GM19351 (cell line): ENCODE measurements around the gene PADI4.

Experiments
- ATAC-seq: cut with Tn5 transposase; IDR thresholded peaks from one replicate; pipeline ENCODE4 v1.9.1; 2021; ENCODE audit warnings: mild to moderate bottlenecking, moderate library complexity; ENCODE audit not compliant: unreplicated experiment

PADI4 gene

GRCh38 chr1:17347769-17348592 lies 40.0 kb downstream of the PADI4 start:
- ATAC-seq: no peak

GRCh38 chr1:17348593-17349234 lies 40.7 kb downstream of the PADI4 start:
- ATAC-seq: peak; percentile 79

GRCh38 chr1:17350083-17350482 lies 42.1 kb downstream of the PADI4 start:
- ATAC-seq: no peak

GRCh38 chr1:17350928-17351446 lies 43.0 kb downstream of the PADI4 start:
- no peak for ATAC-seq

- ATAC-seq: no peak
These were observed 43.8 kb downstream of the PADI4 start for GRCh38 chr1:17351598-17352324.

GRCh38 chr1:17352419-17352909 lies 44.5 kb downstream of the PADI4 start:
- ATAC-seq: no peak

- ATAC-seq: no peak
These were observed 47.9 kb downstream of the PADI4 start for GRCh38 chr1:17355898-17356297.

GRCh38 chr1:17356387-17357026 lies 48.5 kb downstream of the PADI4 start:
- ATAC-seq: no peak

- no peak for ATAC-seq
These were observed 50.6 kb downstream of the PADI4 start for GRCh38 chr1:17358557-17358956.

- no peak for ATAC-seq
These were observed 51.0 kb downstream of the PADI4 start for GRCh38 chr1:17359031-17359430.

- no peak for ATAC-seq
These were observed 51.8 kb downstream of the PADI4 start for GRCh38 chr1:17359808-17360207.

- no peak for ATAC-seq
These were observed 52.4 kb downstream of the PADI4 start for GRCh38 chr1:17360272-17360956.

- ATAC-seq: no peak
These were observed 53.7 kb downstream of the PADI4 start for GRCh38 chr1:17361687-17362086.

GRCh38 chr1:17363351-17363750 lies 55.4 kb downstream of the PADI4 start:
- ATAC-seq: no peak

- no peak for ATAC-seq
These were observed 55.8 kb downstream of the PADI4 start for GRCh38 chr1:17363771-17364170.

- no peak for ATAC-seq
These were observed 57.3 kb downstream of the PADI4 start for GRCh38 chr1:17365293-17365692.

GRCh38 chr1:17369466-17369865 lies 61.5 kb downstream of the PADI4 start:
- no peak for ATAC-seq

- no peak for ATAC-seq
These were observed 62.6 kb downstream of the PADI4 start for GRCh38 chr1:17370618-17371017.

GRCh38 chr1:17371896-17372295 lies 63.9 kb downstream of the PADI4 start, which contains the start of gene PADI6:
Gene PADI6 (plus strand): TSS chr1:17372196. CDS start chr1:17372246, 50 bp downstream.
- no peak for ATAC-seq

GRCh38 chr1:17372955-17373354 lies 65.0 kb downstream of the PADI4 start:
- no peak for ATAC-seq
